Mucosa of descending colon (tissue), 3 donors: ENCODE measurements around the gene RPRD1B. TPM values are rescaled to one million over a fixed set of nuclear protein-coding genes. Genes with fewer than 3 reads are reported as not detected.

Experiments used
- ATAC-seq: fragments of 200-7000 bp; cut with Tn5 transposase; one replicate; pipeline ENCODE4 v1.9.1; 2020; ENCODE audit warnings: mild to moderate bottlenecking, moderate library complexity
- DNase-seq, 3 donors: peaks; one replicate each; pipeline ENCODE4 v3.0.0-alpha.2; 2020
- H3K36me3 ChIP-seq: fragments of 200-600 bp; one replicate; pipeline ENCODE4 v1.8.0; 2021; ENCODE audit warnings: low read depth, mild to moderate bottlenecking
- H3K4me1 ChIP-seq: fragments of 200-600 bp; one replicate; pipeline ENCODE4 v1.8.0; 2021; ENCODE audit warnings: low read depth, mild to moderate bottlenecking
- H3K4me3 ChIP-seq: fragments of 200-600 bp; one replicate; pipeline ENCODE4 v1.8.0; 2021; ENCODE audit warnings: mild to moderate bottlenecking
- H3K9me3 ChIP-seq: fragments of 200-600 bp; one replicate; pipeline ENCODE4 v1.8.0; 2021; ENCODE audit warnings: mild to moderate bottlenecking
- intact Hi-C, 2 donors: fragments of 100-400 bp; cut with DNase I in 1 of 2; cut with micrococcal nuclease in 1 of 2; formaldehyde crosslinking; loops; one replicate each; pipeline versions ENCODE4 v1.11.0 to v1.11.1; 2022; cut with DNase I, micrococcal nuclease
- total RNA-seq, 3 donors: library from RNA; stranded (reverse); fragmentation: NEBNext Ultra II Directional in 2 of 3; extraction: Animal tissue kit (Norgen Biotek cat#: 25700) in 2 of 3; gene quantifications; one replicate each; pipeline versions ENCODE4 v1.2.1 to v1.2.4, GENCODE V29; 2021 to 2023
- TF ChIP-seq, protein P1 (sequence below): fragments of 200-600 bp; IDR thresholded peaks from one replicate; pipeline ENCODE4 v1.8.0; 2022; ENCODE audit warnings: antibody characterized with exemption, mild to moderate bottlenecking
- donor health status: DM: no; HTN: no; CAD: no; lungs with moderate emphysema.
- donor health status: DM: no; HTN: no; CAD: no.
- donor health status: DM: no; HTN: yes; CAD: no.

The RPRD1B gene
- total RNA-seq, 3 donors from 2014 or later = 28.2 to 36.3 (median 32.9) TPM

GRCh38 chr20:38034108-38034649 is 633 bp downstream of the RPRD1B start:
- ATAC-seq = peak; percentile 31
- peak in 1 of 3 donors; percentile 14 for DNase-seq
- intact Hi-C loops = no loop called here
- Histone ChIP-seq H3K4me1 (peaks cover 27% of the 10 kb centered on the region), H3K4me3 (peak overlapping the region; percentile 86), H3K9me3 (no peaks in the 10 kb centered on the region), H3K36me3 (no peaks in the 10 kb centered on the region)
- TF ChIP-seq, protein P1, sequence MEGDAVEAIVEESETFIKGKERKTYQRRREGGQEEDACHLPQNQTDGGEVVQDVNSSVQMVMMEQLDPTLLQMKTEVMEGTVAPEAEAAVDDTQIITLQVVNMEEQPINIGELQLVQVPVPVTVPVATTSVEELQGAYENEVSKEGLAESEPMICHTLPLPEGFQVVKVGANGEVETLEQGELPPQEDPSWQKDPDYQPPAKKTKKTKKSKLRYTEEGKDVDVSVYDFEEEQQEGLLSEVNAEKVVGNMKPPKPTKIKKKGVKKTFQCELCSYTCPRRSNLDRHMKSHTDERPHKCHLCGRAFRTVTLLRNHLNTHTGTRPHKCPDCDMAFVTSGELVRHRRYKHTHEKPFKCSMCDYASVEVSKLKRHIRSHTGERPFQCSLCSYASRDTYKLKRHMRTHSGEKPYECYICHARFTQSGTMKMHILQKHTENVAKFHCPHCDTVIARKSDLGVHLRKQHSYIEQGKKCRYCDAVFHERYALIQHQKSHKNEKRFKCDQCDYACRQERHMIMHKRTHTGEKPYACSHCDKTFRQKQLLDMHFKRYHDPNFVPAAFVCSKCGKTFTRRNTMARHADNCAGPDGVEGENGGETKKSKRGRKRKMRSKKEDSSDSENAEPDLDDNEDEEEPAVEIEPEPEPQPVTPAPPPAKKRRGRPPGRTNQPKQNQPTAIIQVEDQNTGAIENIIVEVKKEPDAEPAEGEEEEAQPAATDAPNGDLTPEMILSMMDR = no peak

GRCh38 chr20:38034961-38035360 is 1.4 kb downstream of the RPRD1B start:
- peaks cover 27% of the 10 kb centered on the region for H3K4me1 ChIP-seq
- no peak overlapping the region for H3K4me3 ChIP-seq
- TF ChIP-seq, protein P1 = no peak

DNA sequence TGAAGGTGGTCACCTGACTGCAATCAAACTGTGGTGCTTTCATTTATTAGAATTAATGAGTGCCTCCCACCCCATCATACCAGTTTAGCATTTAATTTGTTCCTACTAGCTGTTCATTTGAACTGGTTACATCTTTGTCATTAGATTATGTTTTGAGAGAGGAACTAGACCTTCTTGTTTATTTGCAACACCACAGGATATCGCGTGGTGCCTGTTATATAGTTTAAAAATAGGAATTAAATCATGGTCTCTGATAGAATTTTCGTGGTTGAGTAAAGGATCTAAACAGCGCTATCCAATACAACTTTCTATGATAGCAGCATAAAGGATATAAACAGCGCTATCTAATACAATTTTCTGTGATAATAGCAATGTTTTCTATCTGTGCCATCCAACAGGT is 2.8 kb downstream of the RPRD1B start:
- Histone ChIP-seq H3K4me1 (peaks cover 27% of the 10 kb centered on the region), H3K9me3 (no peaks in the 10 kb centered on the region), H3K4me3 (no peak overlapping the region), H3K36me3 (no peaks in the 10 kb centered on the region)
- DNase-seq (no peak), ATAC-seq (no peak)
- intact Hi-C loops = no loop called here
- TF ChIP-seq, protein P1 = no peak

More at GRCh38 chr20:38034961-38035360, 1.4 kb downstream of the RPRD1B start:
- ATAC-seq (no peak), DNase-seq (no peak)
- intact Hi-C loops = no loop called here
- Histone ChIP-seq H3K36me3 (no peaks in the 10 kb centered on the region), H3K9me3 (no peaks in the 10 kb centered on the region)

DNA sequence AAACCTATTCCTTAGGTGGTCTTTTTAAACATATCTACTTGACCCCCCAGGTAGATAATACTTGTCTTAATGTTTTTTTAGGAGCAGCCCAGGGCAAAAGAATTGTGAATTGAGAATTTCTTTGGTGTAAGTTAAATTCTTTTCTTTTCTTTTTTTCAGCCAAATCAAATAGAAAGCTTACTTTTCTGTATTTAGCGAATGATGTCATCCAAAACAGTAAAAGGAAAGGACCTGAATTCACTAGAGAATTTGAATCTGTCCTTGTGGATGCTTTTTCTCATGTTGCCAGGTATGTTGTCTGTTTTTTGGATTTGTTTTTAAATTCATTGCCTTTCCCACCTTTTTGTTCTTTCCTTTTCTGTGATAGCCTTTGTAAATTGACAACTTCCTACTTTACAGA is 6.7 kb downstream of the RPRD1B start:
- H3K4me1 ChIP-seq = peaks cover 5% of the 10 kb centered on the region
- no peaks in the 10 kb centered on the region for H3K36me3 ChIP-seq
- ATAC-seq (no peak), DNase-seq (no peak)
- no peak overlapping the region for H3K4me3 ChIP-seq
- H3K9me3 ChIP-seq = no peaks in the 10 kb centered on the region
- intact Hi-C loops = no loop called here
- TF ChIP-seq, protein P1 = no peak

- TF ChIP-seq, protein P1 = no peak
- ATAC-seq = peak; percentile 39
- H3K36me3 ChIP-seq = no peaks in the 10 kb centered on the region
- no peak for DNase-seq
- intact Hi-C loops = no loop called here
- no peaks in the 10 kb centered on the region for H3K9me3 ChIP-seq
- no peaks in the 10 kb centered on the region for H3K4me1 ChIP-seq
- no peak overlapping the region for H3K4me3 ChIP-seq
Observed at GRCh38 chr20:38043512-38044300, 10.2 kb downstream of the RPRD1B start.
